ENCODE measurements around the gene SLC15A5.

SLC15A5 gene

GRCh38 chr12:16148938-16149337, 128.5 kb downstream of the SLC15A5 start:
- no peak overlapping the region for H3K4me3 ChIP-seq (ENCODE audit: low read length)
- no peak for DNase-seq (ENCODE audit: low read depth, low spot score)

All from Jurkat, Clone E6-1 (cell line).